Panc1 (cell line): ENCODE measurements around the gene ZBTB4. TPM values are rescaled to one million over a fixed set of nuclear protein-coding genes. Genes with fewer than 3 reads are reported as not detected.

ENCODE experiments used
- ATAC-seq: fragments of 200-7000 bp; cut with Tn5 transposase; 2 replicates; pipeline ENCODE4 v1.9.1; 2020; ENCODE audit warnings: mild to moderate bottlenecking, moderate library complexity
- BruUV-seq: library from RNA; stranded (reverse); fragments of 400-500 nt; replicated peaks from 2 replicates; lab custom pipeline; 2021; lab: Mats Ljungman, UMichigan
- CTCF ChIA-PET: fragments of 300-600 bp; sonication (Branson Sonifier 250); formaldehyde crosslinking; loops from one replicate; lab custom pipeline; 2022; ENCODE audit warnings: antibody characterized with exemption; lab: Charles Lee
- POLR2A ChIA-PET: fragments of 300-600 bp; sonication (Branson Sonifier 250); formaldehyde crosslinking; loops from one replicate; lab custom pipeline; 2022; ENCODE audit warnings: antibody characterized with exemption; lab: Charles Lee
- DNase-seq: peaks from one replicate; pipeline ENCODE4 v3.0.0-alpha.2; 2010; ENCODE audit warnings: low read depth, low spot score
- H3K27ac ChIP-seq: 2 replicates; pipeline ENCODE4 v1.5.1; 2011; ENCODE audit warnings: mild to moderate bottlenecking, low read length, inconsistent platforms
- H3K27me3 ChIP-seq: fragments of 200-500 bp; sonication (Bioruptor generic); 2 replicates; pipeline ENCODE4 v1.6.0; 2014; ENCODE audit warnings: low read length, inconsistent platforms; ENCODE audit not compliant: control insufficient read depth, insufficient read depth
- H3K36me3 ChIP-seq: fragments of 200-500 bp; sonication (Bioruptor generic); 2 replicates; pipeline ENCODE4 v1.5.1; 2014; ENCODE audit warnings: inconsistent platforms, mild to moderate bottlenecking, low read length, moderate library complexity; ENCODE audit not compliant: control insufficient read depth, insufficient read depth
- H3K4me1 ChIP-seq: 2 replicates; pipeline ENCODE4 v1.5.1; 2011; ENCODE audit warnings: inconsistent platforms, mild to moderate bottlenecking, low read length, moderate library complexity; ENCODE audit not compliant: control insufficient read depth, insufficient read depth
- H3K4me3 ChIP-seq, 2 experiments: 2 replicates each; pipeline ENCODE4 v1.5.1; 2011 to 2012; ENCODE audit warnings: low read depth in 2 of 2, low read length in 2 of 2, mild to moderate bottlenecking in 2 of 2, inconsistent platforms in 1 of 2, moderate library complexity in 1 of 2
- H3K9me3 ChIP-seq: fragments of 200-500 bp; sonication (Bioruptor generic); 2 replicates; pipeline ENCODE4 v1.5.1; 2014; ENCODE audit warnings: low read depth, mild to moderate bottlenecking, inconsistent platforms, low read length, moderate library complexity; ENCODE audit not compliant: control insufficient read depth, insufficient read depth
- CTCF ChIP-seq: fragments of 450-650 bp; IDR thresholded peaks from 2 replicates; pipeline ENCODE4 v1.5.1; 2017; ENCODE audit warnings: mild to moderate bottlenecking
- POLR2AphosphoS5 ChIP-seq: IDR thresholded peaks from 2 replicates; pipeline ENCODE4 v1.6.1; 2012; ENCODE audit warnings: mild to moderate bottlenecking, low read depth, low read length, moderate library complexity
- REST ChIP-seq, 2 experiments: IDR thresholded peaks; 2 replicates each; pipeline ENCODE4 v1.6.1; 2011 to 2012; ENCODE audit warnings: low read depth in 2 of 2, control low read depth in 1 of 2, low read length in 1 of 2, mild to moderate bottlenecking in 1 of 2, moderate library complexity in 1 of 2; ENCODE audit not compliant: insufficient read depth in 1 of 2
- SIN3A ChIP-seq: IDR thresholded peaks from 2 replicates; pipeline ENCODE4 v1.6.1; 2012; ENCODE audit warnings: low read depth, mild to moderate bottlenecking, low read length, moderate library complexity, borderline replicate concordance; ENCODE audit not compliant: insufficient read depth
- TCF7L2 ChIP-seq: IDR thresholded peaks from 2 replicates; pipeline ENCODE4 v1.6.1; 2011; ENCODE audit warnings: mild to moderate bottlenecking, low read depth, low read length, inconsistent platforms
- in situ Hi-C: cut with HindIII; loops from 2 replicates; pipeline ENCODE4 v1.10.0; 2016; ENCODE audit warnings: low sequenced_read_pairs, low pct_unique_long_range_greater_than_20kb
- intact Hi-C: fragments of 100-400 bp; cut with micrococcal nuclease; formaldehyde crosslinking; loops from one replicate; pipeline ENCODE4 v1.10.0; 2022; ENCODE audit not compliant: unreplicated experiment
- total RNA-seq: library from RNA; stranded (reverse); gene quantifications from one replicate; pipeline ENCODE4 v1.2.1, GENCODE V29; 2021; ENCODE audit not compliant: unreplicated experiment

The ZBTB4 gene
- total RNA-seq, 1 experiment from 2014 or later: 24.9 TPM

GRCh38 chr17:7512105-7512504, 32.7 kb upstream of the ZBTB4 start:
- no peak overlapping the region for H3K4me3 ChIP-seq
- H3K27me3 ChIP-seq: no peaks in the 10 kb centered on the region
- ChIA-PET POLR2A (no interaction called here), CTCF (no interaction called here)
- intact Hi-C loops (no loop called here), in situ Hi-C loops (no loop called here)
- no peaks in the 10 kb centered on the region for H3K4me1 ChIP-seq
- ATAC-seq (no peak), DNase-seq (no peak)
- TF ChIP-seq POLR2AphosphoS5 (no peak), SIN3A (no peak), TCF7L2 (no peak), CTCF (no peak), REST (IDR thresholded peaks at IDR 0.05; ENCODE audit: insufficient read depth in 1 of 2, low read depth in 2 of 2, low read length in 1 of 2) (no peak)
- BruUV-seq: no TSS peak
- H3K27ac ChIP-seq: no peak overlapping the region
- no peaks in the 10 kb centered on the region for H3K9me3 ChIP-seq
- peaks cover 10% of the 10 kb centered on the region for H3K36me3 ChIP-seq

- peaks cover 11% of the 10 kb centered on the region for H3K36me3 ChIP-seq
- H3K4me3 ChIP-seq: no peak overlapping the region
- DNase-seq: no peak
- no peaks in the 10 kb centered on the region for H3K9me3 ChIP-seq
- H3K27me3 ChIP-seq: no peaks in the 10 kb centered on the region
- H3K4me1 ChIP-seq: no peaks in the 10 kb centered on the region
- in situ Hi-C loops (no loop called here), intact Hi-C loops (no loop called here)
- no peak for ATAC-seq
- TF ChIP-seq TCF7L2 (no peak), CTCF (no peak), REST (IDR thresholded peaks at IDR 0.05; ENCODE audit: insufficient read depth in 1 of 2, low read depth in 2 of 2, low read length in 1 of 2) (no peak), POLR2AphosphoS5 (no peak), SIN3A (no peak)
- CTCF ChIA-PET: no interaction called here
- no TSS peak for BruUV-seq
- H3K27ac ChIP-seq: no peak overlapping the region
- POLR2A ChIA-PET: interaction anchor here (0.6 kb wide), 1 partner anchor 175 kb away, joined by 3 read pairs; no protein-coding TSS in a partner anchor
Measured at GRCh38 chr17:7511108-7511507, 31.7 kb upstream of the ZBTB4 start.
